Naive B cell (primary cell): ENCODE measurements around the gene OSBPL6. TPM values are rescaled to one million over a fixed set of nuclear protein-coding genes. Genes with fewer than 3 reads are reported as not detected.

ENCODE experiments used
- ATAC-seq, 2 donors: fragments of 150-1000 bp; cut with Tn5 transposase; 2 replicates each; pipeline ENCODE4 v1.10.0; 2021; ENCODE audit warnings: low read depth in 2 of 2, mild to moderate bottlenecking in 2 of 2, moderate library complexity in 2 of 2
- DNase-seq: peaks from one replicate; pipeline ENCODE4 v3.0.0; 2022
- H3K27ac Mint-ChIP-seq, 6 donors: one replicate each; pipeline ENCODE4 v1.8.0; 2020 to 2022; ENCODE audit warnings: mild to moderate bottlenecking in 6 of 6, mixed read lengths in 6 of 6, moderate library complexity in 5 of 6, inconsistent platforms in 2 of 6
- H3K27me3 Mint-ChIP-seq, 3 donors: one replicate each; pipeline ENCODE4 v1.8.0; 2021 to 2022; ENCODE audit warnings: mixed read lengths in 3 of 3, mild to moderate bottlenecking in 1 of 3
- H3K36me3 Mint-ChIP-seq, 2 donors: one replicate each; pipeline ENCODE4 v1.8.0; 2020 to 2022; ENCODE audit warnings: mixed read lengths in 2 of 2, inconsistent platforms in 1 of 2, mild to moderate bottlenecking in 1 of 2
- H3K4me1 Mint-ChIP-seq, 3 donors: one replicate each; pipeline ENCODE4 v1.8.0; 2020 to 2022; ENCODE audit warnings: mixed read lengths in 3 of 3, inconsistent platforms in 1 of 3, mild to moderate bottlenecking in 1 of 3, moderate library complexity in 1 of 3
- H3K4me3 Mint-ChIP-seq, 8 donors: one replicate each; pipeline ENCODE4 v1.8.0; 2020 to 2022; ENCODE audit warnings: mild to moderate bottlenecking in 8 of 8, mixed read lengths in 8 of 8, moderate library complexity in 8 of 8, inconsistent platforms in 2 of 8
- H3K9me3 Mint-ChIP-seq, 7 donors: one replicate each; pipeline ENCODE4 v1.8.0; 2020 to 2022; ENCODE audit warnings: mixed read lengths in 7 of 7, mild to moderate bottlenecking in 5 of 7, inconsistent platforms in 2 of 7, moderate library complexity in 1 of 7
- polyA plus RNA-seq, 6 donors: library from polyadenylated mRNA; unstranded; fragments of 300-500 nt; fragmentation: Illumina TruSeq; gene quantifications; one replicate each; pipeline ENCODE4 v1.2.3, GENCODE V29; 2021; ENCODE audit warnings: low read depth in 6 of 6

Gene OSBPL6
- polyA plus RNA-seq, 6 donors from 2014 or later: not detected

GRCh38 chr2:178425255-178425827 lies 231.0 kb downstream of the OSBPL6 start:
- no peak overlapping the region for H3K27ac Mint-ChIP-seq
- peaks cover 27 to 31% of the 10 kb centered on the region in 2 donors for H3K36me3 Mint-ChIP-seq
- peaks cover 0 to 5% (median 4%) of the 10 kb centered on the region in 3 donors for H3K4me1 Mint-ChIP-seq
- no peak for ATAC-seq
- H3K9me3 Mint-ChIP-seq: peaks cover 9 to 24% (median 16%) of the 10 kb centered on the region in 7 donors
- DNase-seq: no peak
- H3K4me3 Mint-ChIP-seq: no peak overlapping the region
- no peaks in the 10 kb centered on the region for H3K27me3 Mint-ChIP-seq

- Mint-ChIP-seq H3K27ac (no peak overlapping the region), H3K9me3 (peaks cover 9 to 24% (median 16%) of the 10 kb centered on the region in 7 donors), H3K27me3 (no peaks in the 10 kb centered on the region), H3K36me3 (peaks cover 29 to 35% of the 10 kb centered on the region in 2 donors), H3K4me3 (no peak overlapping the region), H3K4me1 (no peaks in the 10 kb centered on the region)
- DNase-seq: no peak
- no peak for ATAC-seq
Measured at GRCh38 chr2:178426388-178426787, 232.1 kb downstream of the OSBPL6 start.

- ATAC-seq (no peak), DNase-seq (no peak)
- Mint-ChIP-seq H3K4me3 (no peak overlapping the region), H3K36me3 (peaks cover 29 to 35% of the 10 kb centered on the region in 2 donors), H3K9me3 (peaks cover 9 to 24% (median 16%) of the 10 kb centered on the region in 7 donors), H3K27ac (no peak overlapping the region), H3K27me3 (no peaks in the 10 kb centered on the region), H3K4me1 (no peaks in the 10 kb centered on the region)
Measured at GRCh38 chr2:178427458-178427857, 233.1 kb downstream of the OSBPL6 start.

- Mint-ChIP-seq H3K36me3 (peaks cover 29 to 35% of the 10 kb centered on the region in 2 donors), H3K27ac (no peak overlapping the region)
- ATAC-seq: no peak
Measured at GRCh38 chr2:178428396-178428806, 234.1 kb downstream of the OSBPL6 start.

GRCh38 chr2:178429336-178429735 lies 235.0 kb downstream of the OSBPL6 start:
- no peak for DNase-seq

More at GRCh38 chr2:178428396-178428806, 234.1 kb downstream of the OSBPL6 start:
- no peak for DNase-seq
- Mint-ChIP-seq H3K9me3 (peaks cover 9 to 24% (median 16%) of the 10 kb centered on the region in 7 donors), H3K4me3 (no peak overlapping the region), H3K27me3 (no peaks in the 10 kb centered on the region), H3K4me1 (no peaks in the 10 kb centered on the region)

GRCh38 chr2:178436662-178437061 lies 242.3 kb downstream of the OSBPL6 start:
- DNase-seq (no peak), ATAC-seq (no peak)
- Mint-ChIP-seq H3K4me3 (no peak overlapping the region), H3K36me3 (peaks cover 14 to 21% of the 10 kb centered on the region in 2 donors), H3K4me1 (no peaks in the 10 kb centered on the region), H3K9me3 (no peaks in the 10 kb centered on the region), H3K27ac (peak overlapping the region in 1 of 6 donors; percentile 77), H3K27me3 (no peaks in the 10 kb centered on the region)

More at GRCh38 chr2:178429336-178429735, 235.0 kb downstream of the OSBPL6 start:
- no peak for ATAC-seq
- H3K4me1 Mint-ChIP-seq: no peaks in the 10 kb centered on the region
- H3K36me3 Mint-ChIP-seq: peaks cover 29 to 35% of the 10 kb centered on the region in 2 donors
- peaks cover 9 to 22% (median 16%) of the 10 kb centered on the region in 7 donors for H3K9me3 Mint-ChIP-seq
- peak overlapping the region in 1 of 6 donors; percentile 22 for H3K27ac Mint-ChIP-seq
- no peaks in the 10 kb centered on the region for H3K27me3 Mint-ChIP-seq
- H3K4me3 Mint-ChIP-seq: no peak overlapping the region

GRCh38 chr2:178441426-178441825 lies 247.1 kb downstream of the OSBPL6 start:
- no peak overlapping the region for H3K4me3 Mint-ChIP-seq
- H3K27ac Mint-ChIP-seq: no peak overlapping the region
- H3K4me1 Mint-ChIP-seq: no peaks in the 10 kb centered on the region
- H3K27me3 Mint-ChIP-seq: no peaks in the 10 kb centered on the region
- DNase-seq: no peak
- no peaks in the 10 kb centered on the region for H3K9me3 Mint-ChIP-seq
- peaks cover 28 to 29% of the 10 kb centered on the region in 2 donors for H3K36me3 Mint-ChIP-seq
- no peak for ATAC-seq

- peak overlapping the region; percentile 90 to 97 (median 96) for H3K27ac Mint-ChIP-seq
Measured at GRCh38 chr2:178448968-178449661, 254.8 kb downstream of the OSBPL6 start.

GRCh38 chr2:178449700-178450523 lies 255.6 kb downstream of the OSBPL6 start:
- H3K4me1 Mint-ChIP-seq: peaks cover 14 to 32% (median 29%) of the 10 kb centered on the region in 3 donors
- peaks cover 4% of the 10 kb centered on the region in 2 donors for H3K36me3 Mint-ChIP-seq
- ATAC-seq (no peak), DNase-seq (no peak)
- H3K27me3 Mint-ChIP-seq: peaks cover 0 to 6% (median 0%) of the 10 kb centered on the region in 3 donors
- peak overlapping the region; percentile 85 to 94 (median 92) for H3K4me3 Mint-ChIP-seq
- H3K27ac Mint-ChIP-seq: peak overlapping the region; percentile 90 to 97 (median 96)
- no peaks in the 10 kb centered on the region for H3K9me3 Mint-ChIP-seq

More at GRCh38 chr2:178448968-178449661, 254.8 kb downstream of the OSBPL6 start:
- Mint-ChIP-seq H3K36me3 (peaks cover 7 to 11% of the 10 kb centered on the region in 2 donors), H3K4me3 (peak overlapping the region in 6 of 8 donors; percentile 15 to 94 (median 58)), H3K27me3 (no peaks in the 10 kb centered on the region), H3K9me3 (no peaks in the 10 kb centered on the region), H3K4me1 (peaks cover 14 to 29% (median 27%) of the 10 kb centered on the region in 3 donors)
- ATAC-seq (no peak), DNase-seq (no peak)

GRCh38 chr2:178450524-178450773 lies 256.1 kb downstream of the OSBPL6 start:
- ATAC-seq (peak; percentile 57 to 63), DNase-seq (peak; percentile 80)
- no peaks in the 10 kb centered on the region for H3K9me3 Mint-ChIP-seq

GRCh38 chr2:178450774-178451525 lies 256.6 kb downstream of the OSBPL6 start, which contains the start of the genes PJVK and PRKRA:
TSS of gene PJVK (plus strand) at chr2:178451378. CDS start at chr2:178453410, 2,032 bp downstream.
TSS of gene PRKRA (minus strand) at chr2:178451175. CDS start at chr2:178451030, 145 bp downstream.
- DNase-seq (peak; percentile 94), ATAC-seq (peak; percentile 80)
- no peaks in the 10 kb centered on the region for H3K9me3 Mint-ChIP-seq
- peak within 1 kb of the TSS; percentile 90 to 95 (median 94) for H3K4me3 Mint-ChIP-seq
- peaks cover 0 to 6% (median 0%) of the 10 kb centered on the region in 3 donors for H3K27me3 Mint-ChIP-seq
- peaks cover 14 to 32% (median 29%) of the 10 kb centered on the region in 3 donors for H3K4me1 Mint-ChIP-seq
- H3K27ac Mint-ChIP-seq: peak within 1 kb of the TSS; percentile 92 to 97 (median 96)
- no peaks in the 10 kb centered on the region for H3K36me3 Mint-ChIP-seq

More at GRCh38 chr2:178450524-178450773, 256.1 kb downstream of the OSBPL6 start:
- no peaks in the 10 kb centered on the region for H3K36me3 Mint-ChIP-seq
- peaks cover 14 to 32% (median 29%) of the 10 kb centered on the region in 3 donors for H3K4me1 Mint-ChIP-seq
- peak overlapping the region; percentile 85 to 94 (median 92) for H3K4me3 Mint-ChIP-seq
- H3K27me3 Mint-ChIP-seq: peaks cover 0 to 6% (median 0%) of the 10 kb centered on the region in 3 donors
- peak overlapping the region; percentile 90 to 97 (median 96) for H3K27ac Mint-ChIP-seq

GRCh38 chr2:178452334-178452733 lies 258.0 kb downstream of the OSBPL6 start:
- Mint-ChIP-seq H3K27me3 (peaks cover 0 to 6% (median 0%) of the 10 kb centered on the region in 3 donors), H3K4me1 (peaks cover 14 to 32% (median 29%) of the 10 kb centered on the region in 3 donors), H3K36me3 (no peaks in the 10 kb centered on the region), H3K27ac (peak overlapping the region in 1 of 6 donors; percentile 3), H3K9me3 (no peaks in the 10 kb centered on the region), H3K4me3 (peak overlapping the region in 7 of 8 donors; percentile 90 to 95 (median 93))
- ATAC-seq: no peak
- no peak for DNase-seq
